HG03354 (cell line): ENCODE results near the gene GTF2F2.

ENCODE experiments used
- ATAC-seq: cut with Tn5 transposase; IDR thresholded peaks from one replicate; pipeline ENCODE4 v1.9.1; 2021; ENCODE audit warnings: mild to moderate bottlenecking; ENCODE audit not compliant: unreplicated experiment, poor library complexity, severe bottlenecking

Gene GTF2F2

GRCh38 chr13:45327253-45327955 lies 207.1 kb downstream of the GTF2F2 start:
- no peak for ATAC-seq

GRCh38 chr13:45328661-45329111 lies 208.4 kb downstream of the GTF2F2 start:
- ATAC-seq, result no peak

- ATAC-seq, result no peak
Measured at GRCh38 chr13:45331123-45331619, 210.9 kb downstream of the GTF2F2 start.

- no peak for ATAC-seq
Measured at GRCh38 chr13:45331692-45332035, 211.4 kb downstream of the GTF2F2 start.

- no peak for ATAC-seq
Measured at GRCh38 chr13:45332036-45332830, 211.9 kb downstream of the GTF2F2 start.

- ATAC-seq, result no peak
Measured at GRCh38 chr13:45332831-45333219, 212.5 kb downstream of the GTF2F2 start.

GRCh38 chr13:45333251-45333976 lies 213.1 kb downstream of the GTF2F2 start:
- ATAC-seq, result no peak
